Measurements from ENCODE around the gene ADGRV1.
"Not testable (repeated sequence)": the region's sequence is repeated elsewhere in the genome, so short reads cannot be mapped to it uniquely, and the experiment has no call there.

The ADGRV1 gene

GRCh38 chr5:90602681-90603080, 44.1 kb downstream of the ADGRV1 start:
- DNase-seq = no peak

GRCh38 chr5:90606539-90606938, 47.9 kb downstream of the ADGRV1 start:
- no peak for DNase-seq

GRCh38 chr5:90612919-90613318, 54.3 kb downstream of the ADGRV1 start:
- no peak for DNase-seq

- DNase-seq = no peak
Observed at GRCh38 chr5:90613459-90613858, 54.9 kb downstream of the ADGRV1 start.

- DNase-seq = no peak
Observed at GRCh38 chr5:90613918-90614504, 55.4 kb downstream of the ADGRV1 start.

GRCh38 chr5:90615355-90615754, 56.8 kb downstream of the ADGRV1 start:
- no peak for DNase-seq

- DNase-seq = no peak
Observed at GRCh38 chr5:90618071-90618470, 59.5 kb downstream of the ADGRV1 start.

- not testable (repeated sequence) for DNase-seq
Observed at GRCh38 chr5:90619762-90620161, 61.2 kb downstream of the ADGRV1 start.

- DNase-seq = no peak
Observed at GRCh38 chr5:90621848-90622247, 63.3 kb downstream of the ADGRV1 start.

GRCh38 chr5:90626493-90626892, 67.9 kb downstream of the ADGRV1 start:
- no peak for DNase-seq

GRCh38 chr5:90628492-90628891, 69.9 kb downstream of the ADGRV1 start:
- no peak for DNase-seq

- DNase-seq = no peak
Observed at GRCh38 chr5:90632791-90633190, 74.2 kb downstream of the ADGRV1 start.

GRCh38 chr5:90636948-90637347, 78.4 kb downstream of the ADGRV1 start:
- DNase-seq = no peak

- no peak for DNase-seq
Observed at GRCh38 chr5:90637731-90638130, 79.1 kb downstream of the ADGRV1 start.

GRCh38 chr5:90638878-90639277, 80.3 kb downstream of the ADGRV1 start:
- DNase-seq = no peak

GRCh38 chr5:90640484-90641059, 82.0 kb downstream of the ADGRV1 start:
- no peak for DNase-seq

GRCh38 chr5:90641528-90641927, 82.9 kb downstream of the ADGRV1 start:
- DNase-seq = no peak

GRCh38 chr5:90642706-90643229, 84.2 kb downstream of the ADGRV1 start:
- DNase-seq = no peak

- DNase-seq = no peak
Observed at GRCh38 chr5:90644132-90644531, 85.5 kb downstream of the ADGRV1 start.

- no peak for DNase-seq
Observed at GRCh38 chr5:90645024-90645610, 86.5 kb downstream of the ADGRV1 start.

- no peak for DNase-seq
Observed at GRCh38 chr5:90650767-90651166, 92.2 kb downstream of the ADGRV1 start.

GRCh38 chr5:90654215-90654614, 95.6 kb downstream of the ADGRV1 start:
- no peak for DNase-seq

GRCh38 chr5:90655423-90655822, 96.8 kb downstream of the ADGRV1 start:
- no peak for DNase-seq

GRCh38 chr5:90657030-90657429, 98.4 kb downstream of the ADGRV1 start:
- DNase-seq = no peak

GRCh38 chr5:90657788-90658187, 99.2 kb downstream of the ADGRV1 start:
- DNase-seq = no peak
